ENCODE results near the gene PLPP7. TPM values are rescaled to one million over a fixed set of nuclear protein-coding genes. Genes with fewer than 3 reads are reported as not detected.

PLPP7 gene
- total RNA-seq, 2 experiments from 2014 or later: not detected

DNA sequence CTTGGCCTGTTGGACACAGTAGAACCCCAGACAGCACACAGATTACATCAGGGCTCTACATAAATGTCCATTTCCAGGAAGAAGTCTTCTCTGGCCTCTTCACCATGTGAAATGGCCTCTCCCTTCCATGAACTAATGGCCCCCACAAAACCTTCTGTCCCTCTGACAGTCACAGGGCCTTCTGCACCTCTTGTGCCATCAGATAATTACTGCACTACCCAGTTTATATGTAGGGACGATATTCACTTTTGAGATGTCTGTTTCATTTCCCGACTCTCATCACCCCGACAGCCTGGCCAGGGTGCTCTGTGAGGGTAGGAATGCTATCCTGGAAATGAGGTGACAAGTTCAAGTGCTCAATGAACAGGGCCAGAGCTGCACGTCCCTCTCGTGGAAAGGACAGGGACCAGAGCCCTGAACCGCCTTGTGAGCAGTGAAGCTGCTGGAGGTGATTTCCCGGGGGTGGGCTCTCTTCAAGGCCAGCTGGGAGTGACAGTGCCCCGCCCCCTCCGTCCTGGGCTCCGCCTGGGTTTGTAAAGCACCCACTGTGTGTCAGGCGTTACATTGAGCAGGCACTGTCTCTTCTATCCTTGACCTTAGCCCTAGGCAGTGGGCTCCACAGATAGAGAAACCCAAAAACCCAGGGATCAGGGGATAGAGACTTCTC is 10.2 kb upstream of the PLPP7 start:
- peak overlapping the region; percentile 97 for H3K27ac Mint-ChIP-seq
- CTCF ChIA-PET: interaction anchor here (0.7 to 2.4 kb wide), 9 partner anchors 11 to 99 kb away, joined by 3 to 12 read pairs (median 5); no protein-coding TSS in a partner anchor
- H3K4me3 Mint-ChIP-seq: peak overlapping the region; percentile 78
- H3K27me3 Mint-ChIP-seq: peaks cover 25% of the 10 kb centered on the region
- H3K9me3 Mint-ChIP-seq (ENCODE audit: low read depth): no peaks in the 10 kb centered on the region
- no peak for DNase-seq
- ATAC-seq: no peak
- H3K4me1 Mint-ChIP-seq: peaks cover 23% of the 10 kb centered on the region
- H3K36me3 Mint-ChIP-seq: peaks cover 21% of the 10 kb centered on the region

DNA sequence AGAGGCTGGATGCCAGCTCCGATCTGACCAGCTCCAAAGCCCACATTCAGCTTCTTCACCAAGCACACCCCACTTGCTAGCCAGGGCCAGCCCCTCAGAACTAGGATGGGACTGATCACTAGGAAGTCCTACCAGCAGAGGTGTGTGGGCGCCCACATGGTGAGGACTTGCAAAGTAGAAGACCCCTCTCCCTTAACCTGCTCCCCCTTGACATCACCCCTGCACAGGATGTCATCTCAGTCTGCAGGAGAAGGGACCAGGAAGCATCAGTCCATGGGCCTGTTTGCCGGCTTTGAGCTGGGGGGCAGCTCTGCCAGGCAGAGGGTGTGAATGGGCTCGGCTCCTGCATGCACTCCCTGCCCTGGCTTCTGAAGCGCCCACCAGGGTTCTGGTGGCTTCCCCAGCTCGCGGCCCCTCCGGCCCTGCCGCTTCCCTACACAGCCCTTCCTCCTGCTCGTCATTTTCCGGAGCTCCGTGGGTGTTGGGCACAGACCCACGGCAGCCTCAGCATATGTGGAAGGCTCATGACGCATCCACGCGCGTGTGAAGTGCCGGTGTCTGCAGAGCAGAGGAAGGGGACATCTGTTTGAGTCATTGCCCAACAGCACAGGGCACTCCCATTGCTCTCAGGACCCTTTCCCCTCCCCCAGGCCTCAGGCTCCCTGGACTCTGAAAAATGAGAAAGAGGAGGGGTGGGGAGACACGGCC is 9.5 kb upstream of the PLPP7 start:
- no peak for ATAC-seq

DNA sequence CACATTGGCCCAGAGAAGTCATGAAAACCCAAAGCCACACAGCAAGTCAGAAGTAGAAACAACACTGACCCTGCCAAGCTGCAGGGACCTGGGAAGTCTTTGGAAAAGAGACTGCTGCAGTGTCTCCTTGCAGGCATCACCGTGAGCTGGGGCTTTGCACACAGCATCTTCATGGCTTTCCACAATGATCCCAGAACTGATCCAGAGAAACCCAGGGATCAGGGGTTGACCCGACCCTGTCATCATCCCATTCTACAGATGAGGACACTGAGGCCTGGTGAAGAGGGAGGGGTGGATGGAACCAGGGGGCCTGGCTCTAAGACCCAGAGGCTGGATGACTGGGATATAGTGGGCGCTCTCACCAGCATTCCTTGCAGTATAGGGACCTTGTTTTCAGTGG is 8.9 kb upstream of the PLPP7 start:
- DNase-seq (no peak), ATAC-seq (no peak)
- Mint-ChIP-seq H3K4me3 (no peak overlapping the region), H3K9me3 (ENCODE audit: low read depth) (no peaks in the 10 kb centered on the region), H3K36me3 (peaks cover 8% of the 10 kb centered on the region), H3K27me3 (peaks cover 25% of the 10 kb centered on the region), H3K27ac (no peak overlapping the region), H3K4me1 (peaks cover 23% of the 10 kb centered on the region)
- CTCF ChIA-PET: interaction anchor here (0.6 to 2.4 kb wide), 4 partner anchors 28 to 101 kb away, joined by 3 to 10 read pairs (median 4); no protein-coding TSS in a partner anchor

More for the DNA sequence above, 9.5 kb upstream of the PLPP7 start:
- Mint-ChIP-seq H3K27ac (no peak overlapping the region), H3K36me3 (peaks cover 14% of the 10 kb centered on the region), H3K9me3 (ENCODE audit: low read depth) (no peaks in the 10 kb centered on the region), H3K4me3 (no peak overlapping the region), H3K4me1 (peaks cover 23% of the 10 kb centered on the region), H3K27me3 (peaks cover 25% of the 10 kb centered on the region)
- DNase-seq: no peak
- CTCF ChIA-PET: interaction anchor here (1.0 to 2.4 kb wide), 4 partner anchors 28 to 101 kb away, joined by 4 to 10 read pairs (median 6); no protein-coding TSS in a partner anchor

DNA sequence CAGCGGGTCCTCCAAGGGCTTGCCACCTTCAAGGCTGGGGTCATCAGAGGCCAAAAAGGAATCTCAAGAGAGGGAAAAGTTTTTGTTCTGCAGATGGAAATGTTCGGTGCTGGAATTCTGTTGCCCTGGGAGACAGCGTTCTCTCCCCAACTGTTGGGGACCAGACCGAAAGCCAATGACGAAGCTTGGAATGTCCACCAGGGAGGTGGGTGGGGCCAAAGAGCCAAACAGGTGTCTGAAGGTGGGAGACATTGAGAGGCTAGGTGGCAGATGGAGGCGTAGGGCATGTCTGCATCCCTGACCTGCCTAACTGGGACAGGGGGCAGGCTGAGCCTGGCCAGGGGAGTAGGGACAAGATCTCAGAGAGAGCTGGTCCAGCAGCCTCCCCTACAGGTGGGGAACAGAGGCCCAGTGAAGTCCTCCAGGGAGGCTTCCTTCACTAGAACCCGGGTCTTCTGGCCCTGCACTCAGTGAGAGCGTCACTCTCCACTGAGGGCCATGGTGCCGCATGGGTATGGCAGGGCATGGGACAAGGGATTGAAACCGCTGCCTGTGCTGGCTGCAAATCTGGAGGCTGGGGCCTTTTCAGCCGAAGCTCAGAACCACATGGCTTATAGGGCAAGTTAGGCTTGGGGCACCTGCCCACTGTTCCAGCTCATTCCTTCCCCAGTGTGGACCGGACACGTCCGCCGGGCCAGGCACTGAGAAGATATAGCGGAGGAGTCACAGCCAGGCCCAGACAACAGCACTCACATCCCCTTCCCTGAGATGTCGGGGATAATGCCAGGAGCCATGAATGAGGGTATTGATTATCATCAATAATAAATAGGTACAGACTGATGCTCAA is 8.2 kb upstream of the PLPP7 start:
- Mint-ChIP-seq H3K4me1 (peaks cover 23% of the 10 kb centered on the region), H3K27me3 (peaks cover 25% of the 10 kb centered on the region), H3K4me3 (no peak overlapping the region), H3K27ac (no peak overlapping the region), H3K9me3 (ENCODE audit: low read depth) (no peaks in the 10 kb centered on the region), H3K36me3 (peaks cover 1% of the 10 kb centered on the region)
- CTCF ChIA-PET: interaction anchor here (0.6 to 2.4 kb wide), 3 partner anchors 33 to 102 kb away, joined by 3 to 10 read pairs (median 4); no protein-coding TSS in a partner anchor
- ATAC-seq (no peak), DNase-seq (no peak)

DNA sequence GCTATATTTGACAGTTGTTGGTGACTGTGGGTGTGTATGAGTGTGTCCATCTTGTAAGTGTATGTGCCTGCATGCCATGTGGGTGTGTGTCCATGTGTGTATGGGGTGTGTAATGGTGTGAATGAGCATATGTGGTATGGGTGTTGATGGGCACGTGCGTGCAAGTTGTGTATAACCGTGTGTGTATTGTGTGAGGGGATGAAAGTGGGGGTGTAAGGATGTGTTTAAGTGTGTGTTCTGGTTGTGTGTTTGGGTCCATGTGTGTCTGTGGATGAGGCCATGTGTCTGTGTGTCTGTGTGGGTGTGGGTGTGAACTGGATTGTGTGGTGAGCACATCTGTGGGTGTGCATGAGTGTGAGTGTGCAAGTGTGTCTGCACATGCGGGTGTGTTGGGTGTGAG is 7.3 kb upstream of the PLPP7 start:
- Mint-ChIP-seq H3K9me3 (ENCODE audit: low read depth) (no peaks in the 10 kb centered on the region), H3K27ac (no peak overlapping the region), H3K4me3 (no peak overlapping the region), H3K36me3 (no peaks in the 10 kb centered on the region), H3K4me1 (peaks cover 23% of the 10 kb centered on the region), H3K27me3 (peaks cover 25% of the 10 kb centered on the region)
- no peak for DNase-seq
- CTCF ChIA-PET: interaction anchor here (2.4 kb wide), 1 partner anchor 54 kb away, joined by 10 read pairs; no protein-coding TSS in a partner anchor
- ATAC-seq: no peak

DNA sequence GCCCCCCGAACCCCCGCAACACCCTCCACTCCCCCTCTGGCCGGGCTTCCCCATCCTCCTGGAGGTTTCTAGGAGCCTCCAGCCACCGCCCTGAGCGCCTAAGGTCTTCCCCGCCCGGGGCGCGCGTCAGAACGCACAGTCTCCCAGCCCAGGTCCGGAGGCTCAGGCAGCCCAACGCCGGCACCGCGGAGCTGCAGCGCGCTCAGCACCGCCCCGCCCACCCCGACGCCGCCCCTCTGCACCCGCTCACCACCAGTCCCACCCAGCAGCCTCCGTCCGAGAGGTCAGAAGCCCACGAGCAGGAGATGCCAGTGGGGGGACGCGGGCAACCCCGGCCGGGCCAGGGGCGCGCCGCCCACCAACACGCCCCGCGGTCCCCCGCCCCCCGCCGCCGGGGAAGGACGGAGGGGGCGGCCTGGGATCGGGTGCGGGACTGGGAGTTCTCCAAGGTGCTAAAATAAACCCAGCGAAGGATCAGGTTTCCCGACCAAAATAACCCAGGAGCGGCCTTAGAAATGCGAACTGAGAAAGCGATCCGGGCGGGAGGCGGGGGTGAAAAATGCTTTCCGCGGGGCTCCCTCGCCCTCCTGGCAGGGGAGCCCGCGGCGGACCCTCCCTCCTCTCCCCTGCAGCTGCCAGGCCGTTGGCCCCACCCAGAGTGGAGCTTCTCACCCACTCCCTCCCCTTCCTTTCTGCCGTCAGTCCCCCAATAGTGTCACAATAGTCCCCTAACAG is 6.7 kb upstream of the PLPP7 start:
- Mint-ChIP-seq H3K4me1 (peaks cover 23% of the 10 kb centered on the region), H3K27ac (no peak overlapping the region), H3K9me3 (ENCODE audit: low read depth) (no peaks in the 10 kb centered on the region), H3K27me3 (peaks cover 25% of the 10 kb centered on the region), H3K36me3 (no peaks in the 10 kb centered on the region), H3K4me3 (no peak overlapping the region)
- ATAC-seq: no peak
- DNase-seq: no peak
- CTCF ChIA-PET: no interaction called here

DNA sequence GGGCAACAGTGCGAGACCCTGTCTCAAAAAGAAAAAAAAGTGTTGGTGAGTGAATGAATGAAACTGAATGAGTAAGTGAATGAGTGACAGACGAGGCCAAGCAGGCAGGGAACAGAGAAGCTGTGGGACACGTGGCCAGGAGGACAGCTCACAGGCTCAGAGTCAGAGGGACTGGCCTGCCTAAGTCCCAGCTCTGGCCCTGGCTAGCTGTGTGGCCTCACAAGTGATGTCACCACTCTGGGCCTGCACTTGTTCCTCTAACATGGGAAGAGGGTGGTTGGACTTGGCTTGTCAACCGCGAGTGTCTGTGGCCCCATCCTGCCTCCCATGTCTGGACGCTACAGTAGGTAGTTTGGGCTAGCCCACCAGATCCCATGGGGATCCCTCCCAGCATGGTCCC is 4.7 kb upstream of the PLPP7 start:
- Mint-ChIP-seq H3K36me3 (no peaks in the 10 kb centered on the region), H3K27ac (no peak overlapping the region), H3K27me3 (peaks cover 25% of the 10 kb centered on the region), H3K4me3 (no peak overlapping the region), H3K4me1 (peaks cover 7% of the 10 kb centered on the region), H3K9me3 (ENCODE audit: low read depth) (no peaks in the 10 kb centered on the region)
- ATAC-seq: no peak
- no peak for DNase-seq
- CTCF ChIA-PET: interaction anchor here (0.8 kb wide), 1 partner anchor 65 kb away, joined by 3 read pairs; no protein-coding TSS in a partner anchor

DNA sequence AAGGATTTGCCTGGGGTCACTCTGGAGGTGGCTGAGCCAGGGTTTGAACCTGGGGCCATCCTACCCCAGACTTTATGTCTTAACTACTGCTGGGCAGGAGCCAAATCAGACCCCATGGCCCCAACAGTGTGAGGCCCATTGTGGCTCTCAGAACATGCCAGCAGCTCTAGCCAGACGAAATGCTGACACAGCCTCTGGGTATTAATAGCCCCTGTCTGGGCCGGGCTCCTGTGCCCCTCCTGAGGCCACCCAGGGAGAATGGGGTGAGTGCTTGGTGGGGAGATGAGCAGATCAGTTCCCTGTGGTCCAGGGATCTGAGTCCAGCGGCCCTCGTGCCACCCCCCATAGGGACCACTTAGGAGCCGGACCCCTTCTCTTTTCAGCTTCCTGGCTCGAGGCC is 2.2 kb upstream of the PLPP7 start:
- CTCF ChIA-PET: interaction anchor here (1.5 kb wide), 1 partner anchor 49 kb away, joined by 3 read pairs; no protein-coding TSS in a partner anchor

DNA sequence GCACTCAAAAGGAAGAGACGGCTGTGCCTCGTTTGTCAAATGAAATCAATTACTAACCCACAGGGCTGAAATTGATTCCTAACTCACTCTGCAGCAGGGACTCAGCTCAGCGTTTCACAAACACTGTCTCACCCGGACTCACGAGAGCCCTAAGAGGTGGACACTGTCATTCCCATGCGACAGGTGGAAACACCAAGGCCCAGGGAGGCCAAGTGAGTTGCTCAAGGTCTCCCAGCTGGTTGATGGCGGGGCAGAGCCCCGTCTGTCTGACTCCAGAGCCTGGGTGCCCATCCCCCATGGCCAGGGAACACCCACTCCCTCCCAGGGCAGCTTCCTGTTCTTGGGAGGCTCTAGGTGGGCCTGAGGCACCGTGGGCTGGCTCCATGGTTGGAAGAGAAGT is 1.3 kb upstream of the PLPP7 start:
- Mint-ChIP-seq H3K4me3 (no peak overlapping the region), H3K27me3 (peaks cover 10% of the 10 kb centered on the region), H3K27ac (no peak overlapping the region), H3K4me1 (no peaks in the 10 kb centered on the region), H3K36me3 (no peaks in the 10 kb centered on the region), H3K9me3 (ENCODE audit: low read depth) (no peaks in the 10 kb centered on the region)
- ATAC-seq: no peak
- CTCF ChIA-PET: interaction anchor here (1.5 kb wide), 1 partner anchor 48 kb away, joined by 3 read pairs; no protein-coding TSS in a partner anchor
- DNase-seq: no peak

More for the DNA sequence above, 2.2 kb upstream of the PLPP7 start:
- no peaks in the 10 kb centered on the region for H3K36me3 Mint-ChIP-seq
- no peak overlapping the region for H3K4me3 Mint-ChIP-seq
- DNase-seq (no peak), ATAC-seq (no peak)
- H3K4me1 Mint-ChIP-seq: peaks cover under 1% of the 10 kb centered on the region
- no peaks in the 10 kb centered on the region for H3K9me3 Mint-ChIP-seq (ENCODE audit: low read depth)
- H3K27me3 Mint-ChIP-seq: peaks cover 12% of the 10 kb centered on the region
- H3K27ac Mint-ChIP-seq: no peak overlapping the region

DNA sequence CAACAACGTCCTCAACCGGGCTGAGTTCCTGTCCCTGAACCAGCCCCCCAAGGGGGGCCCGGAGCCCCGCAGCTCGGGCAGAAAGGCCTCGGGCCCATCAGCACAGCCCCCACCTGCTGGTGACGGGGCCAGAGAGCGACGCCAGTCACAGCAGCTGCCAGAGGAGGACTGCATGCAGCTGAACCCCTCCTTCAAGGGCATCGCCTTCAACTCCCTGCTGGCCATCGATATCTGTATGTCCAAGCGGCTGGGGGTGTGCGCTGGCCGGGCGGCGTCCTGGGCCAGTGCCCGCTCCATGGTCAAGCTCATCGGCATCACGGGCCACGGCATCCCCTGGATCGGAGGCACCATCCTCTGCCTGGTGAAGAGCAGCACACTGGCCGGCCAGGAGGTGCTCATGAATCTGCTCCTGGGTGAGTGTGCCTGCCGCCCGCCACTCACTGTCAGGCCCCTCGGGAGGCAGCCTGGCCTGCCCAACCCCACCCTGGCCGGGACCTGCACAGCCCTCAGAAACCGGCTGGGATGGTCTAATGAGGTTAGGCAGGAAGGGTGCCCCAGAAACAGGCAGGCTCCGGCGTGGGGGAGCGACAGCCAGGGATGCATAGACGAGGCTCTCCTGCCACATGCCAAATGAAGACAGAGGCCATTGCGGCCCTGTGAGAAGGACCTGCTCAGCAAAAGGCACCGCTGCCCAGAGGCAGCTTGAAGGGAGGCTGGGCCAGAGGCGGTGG is 678 bp downstream of the PLPP7 start:
- Mint-ChIP-seq H3K4me3 (no peak overlapping the region), H3K4me1 (no peaks in the 10 kb centered on the region), H3K9me3 (ENCODE audit: low read depth) (no peaks in the 10 kb centered on the region), H3K27me3 (no peaks in the 10 kb centered on the region), H3K27ac (no peak overlapping the region), H3K36me3 (no peaks in the 10 kb centered on the region)
- DNase-seq (no peak), ATAC-seq (no peak)
- CTCF ChIA-PET: interaction anchor here (0.9 kb wide), 1 partner anchor 46 kb away, joined by 3 read pairs; no protein-coding TSS in a partner anchor

DNA sequence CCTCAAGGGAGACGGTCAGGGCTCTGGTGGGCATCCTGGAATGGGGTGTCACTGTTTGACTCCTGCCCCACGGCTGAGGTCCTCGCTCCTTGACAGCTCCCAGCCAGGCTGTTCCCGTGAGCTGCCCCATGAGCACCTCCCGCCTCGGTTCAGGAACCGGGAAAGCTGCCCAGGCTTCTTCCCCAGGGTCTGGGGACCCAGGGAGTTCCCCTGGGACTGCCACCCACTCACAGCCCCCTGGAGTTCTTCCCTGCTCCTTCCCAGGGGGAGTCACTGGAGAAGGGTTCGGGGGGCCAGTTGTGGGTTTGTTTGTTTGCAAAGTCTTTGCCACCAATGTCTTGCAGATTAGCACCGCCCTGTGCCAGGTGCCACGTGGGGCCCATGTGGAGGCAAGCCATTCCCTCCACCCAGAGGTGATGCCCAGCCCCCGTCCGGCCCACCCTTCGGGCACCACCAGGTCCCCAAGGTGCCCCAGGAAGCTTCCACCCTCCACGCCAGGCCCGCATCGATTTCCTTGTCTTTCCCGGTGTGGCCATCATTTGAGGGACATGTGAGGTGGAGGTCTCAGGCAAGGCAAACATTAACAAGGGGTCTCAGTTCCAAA is 1.3 kb downstream of the PLPP7 start:
- no peak overlapping the region for H3K4me3 Mint-ChIP-seq
- H3K4me1 Mint-ChIP-seq: no peaks in the 10 kb centered on the region
- CTCF ChIA-PET: no interaction called here
- H3K27ac Mint-ChIP-seq: no peak overlapping the region
- DNase-seq: no peak
- H3K36me3 Mint-ChIP-seq: no peaks in the 10 kb centered on the region
- H3K27me3 Mint-ChIP-seq: no peaks in the 10 kb centered on the region
- no peak for ATAC-seq
- no peaks in the 10 kb centered on the region for H3K9me3 Mint-ChIP-seq (ENCODE audit: low read depth)

Measured in activated CD8-positive, alpha-beta memory T cell treated with anti-CD3 and anti-CD28 coated beads, Interleukin-2, amount 10 ng/mL, durations not matched to agents 7 days and 5 days (primary cell).